CD4-positive, CD25-positive, alpha-beta regulatory T cell (primary cell): Measurements from ENCODE around the gene PRKCE. TPM values are rescaled to one million over a fixed set of nuclear protein-coding genes. Genes with fewer than 3 reads are reported as not detected.

Experiments
- ATAC-seq, 2 donors: fragments of 150-1000 bp; cut with Tn5 transposase; one replicate each; pipeline ENCODE4 v1.10.0; 2021; ENCODE audit warnings: low read depth in 2 of 2, moderate number of reproducible peaks in 2 of 2, moderate library complexity in 1 of 2
- DNase-seq, 3 donors: peaks; one replicate each; pipeline versions ENCODE4 v3.0.0 to v3.0.0-alpha.2; 2012 to 2022; ENCODE audit warnings: mixed read lengths in 1 of 3
- H3K27ac ChIP-seq: one replicate; pipeline ENCODE4 v1.7.0; 2013; ENCODE audit warnings: mild to moderate bottlenecking, low read length; ENCODE audit not compliant: insufficient read depth, poor library complexity, severe bottlenecking
- H3K27me3 ChIP-seq: one replicate; pipeline ENCODE4 v1.7.0; 2013; ENCODE audit warnings: low read length; ENCODE audit not compliant: control insufficient read depth, insufficient read depth
- H3K36me3 ChIP-seq: one replicate; pipeline ENCODE4 v1.7.0; 2013; ENCODE audit warnings: mild to moderate bottlenecking, low read length, moderate library complexity; ENCODE audit not compliant: control insufficient read depth, insufficient read depth
- H3K4me1 ChIP-seq: 2 replicates; pipeline ENCODE4 v1.7.0; 2013; ENCODE audit warnings: mild to moderate bottlenecking, low read length; ENCODE audit not compliant: insufficient read depth, control insufficient read depth, poor library complexity, severe bottlenecking
- H3K4me3 ChIP-seq: one replicate; pipeline ENCODE4 v1.7.0; 2013; ENCODE audit warnings: low read depth, mild to moderate bottlenecking, low read length, moderate library complexity
- H3K9me3 ChIP-seq, 2 experiments: 1 replicate in 1 of 2; 2 replicates in 1 of 2; pipeline ENCODE4 v1.7.0; 2013; ENCODE audit warnings: low read length in 2 of 2, mild to moderate bottlenecking in 1 of 2, moderate library complexity in 1 of 2; ENCODE audit not compliant: control insufficient read depth in 2 of 2
- H3K27ac Mint-ChIP-seq, 3 donors: one replicate each; pipeline ENCODE4 v1.8.0; 2020 to 2022; ENCODE audit warnings: mild to moderate bottlenecking in 3 of 3, mixed read lengths in 3 of 3, moderate library complexity in 2 of 3
- H3K27me3 Mint-ChIP-seq: one replicate; pipeline ENCODE4 v1.8.0; 2022; ENCODE audit warnings: mild to moderate bottlenecking, mixed read lengths
- H3K36me3 Mint-ChIP-seq: one replicate; pipeline ENCODE4 v1.8.0; 2020; ENCODE audit warnings: mixed read lengths
- H3K4me1 Mint-ChIP-seq, 4 donors: one replicate each; pipeline ENCODE4 v1.8.0; 2020 to 2022; ENCODE audit warnings: mixed read lengths in 4 of 4, mild to moderate bottlenecking in 1 of 4
- H3K4me3 Mint-ChIP-seq, 4 donors: one replicate each; pipeline ENCODE4 v1.8.0; 2020 to 2022; ENCODE audit warnings: mild to moderate bottlenecking in 4 of 4, mixed read lengths in 4 of 4, moderate library complexity in 3 of 4
- H3K9me3 Mint-ChIP-seq, 7 donors: one replicate each; pipeline ENCODE4 v1.8.0; 2020 to 2022; ENCODE audit warnings: mixed read lengths in 7 of 7, mild to moderate bottlenecking in 3 of 7, moderate library complexity in 2 of 7
- polyA plus RNA-seq, 4 donors: library from polyadenylated mRNA; unstranded; fragments of 300-500 nt; fragmentation: Illumina TruSeq; gene quantifications; one replicate each; pipeline ENCODE4 v1.2.3, GENCODE V29; 2021
- total RNA-seq: library from RNA; stranded (reverse); gene quantifications from one replicate; pipeline ENCODE4 v1.2.3, GENCODE V29; 2022

PRKCE gene
- total and polyA plus RNA-seq, 5 donors from 2014 or later: 0.78 to 16.5 (median 1.3) TPM

- Histone ChIP-seq H3K4me3 (peak overlapping the region; percentile 54), H3K27me3 (no peaks in the 10 kb centered on the region), H3K9me3 (no peaks in the 10 kb centered on the region), H3K36me3 (no peaks in the 10 kb centered on the region), H3K4me1 (peaks cover 29% of the 10 kb centered on the region), H3K27ac (no peak overlapping the region)
- ATAC-seq (no peak), DNase-seq (no peak)
- Mint-ChIP-seq H3K36me3 (no peaks in the 10 kb centered on the region), H3K4me1 (peaks cover 8 to 29% (median 23%) of the 10 kb centered on the region in 4 donors), H3K27ac (peak overlapping the region in 2 of 3 donors; percentile 58 to 91), H3K9me3 (peaks cover 0 to 3% (median 0%) of the 10 kb centered on the region in 7 donors), H3K27me3 (peaks cover 37% of the 10 kb centered on the region), H3K4me3 (peak overlapping the region; percentile 90 to 96 (median 93))
These were observed 1.8 kb downstream of the PRKCE start for GRCh38 chr2:45653122-45653913.

- no peak for DNase-seq
- H3K27ac Mint-ChIP-seq: peak overlapping the region in 1 of 3 donors; percentile 58
- H3K4me3 ChIP-seq: no peak overlapping the region
- H3K36me3 ChIP-seq: no peaks in the 10 kb centered on the region
- H3K9me3 Mint-ChIP-seq: peaks cover 0 to 3% (median 0%) of the 10 kb centered on the region in 7 donors
- peaks cover 31% of the 10 kb centered on the region for H3K27me3 Mint-ChIP-seq
- H3K27me3 ChIP-seq: no peaks in the 10 kb centered on the region
- H3K4me1 Mint-ChIP-seq: peaks cover 8 to 27% (median 23%) of the 10 kb centered on the region in 4 donors
- peak overlapping the region in 3 of 4 donors; percentile 20 to 53 (median 37) for H3K4me3 Mint-ChIP-seq
- peaks cover 28% of the 10 kb centered on the region for H3K4me1 ChIP-seq
- H3K9me3 ChIP-seq: no peaks in the 10 kb centered on the region
- ATAC-seq: no peak
- no peak overlapping the region for H3K27ac ChIP-seq
- H3K36me3 Mint-ChIP-seq: no peaks in the 10 kb centered on the region
These were observed 2.8 kb downstream of the PRKCE start for GRCh38 chr2:45654250-45654649.

- Mint-ChIP-seq H3K4me3 (no peak overlapping the region), H3K9me3 (peaks cover 0 to 2% (median 0%) of the 10 kb centered on the region in 7 donors), H3K27ac (no peak overlapping the region), H3K27me3 (peaks cover 5% of the 10 kb centered on the region), H3K36me3 (no peaks in the 10 kb centered on the region), H3K4me1 (peaks cover 0 to 14% (median 2%) of the 10 kb centered on the region in 4 donors)
- ATAC-seq (no peak), DNase-seq (no peak)
- Histone ChIP-seq H3K4me3 (no peak overlapping the region), H3K27ac (no peak overlapping the region), H3K36me3 (no peaks in the 10 kb centered on the region), H3K9me3 (no peaks in the 10 kb centered on the region), H3K4me1 (no peaks in the 10 kb centered on the region), H3K27me3 (no peaks in the 10 kb centered on the region)
These were observed 10.4 kb downstream of the PRKCE start for GRCh38 chr2:45661828-45662227.

GRCh38 chr2:45664635-45665261 is 13.3 kb downstream of the PRKCE start:
- Mint-ChIP-seq H3K9me3 (peaks cover 0 to 2% (median 0%) of the 10 kb centered on the region in 7 donors), H3K36me3 (no peaks in the 10 kb centered on the region), H3K27ac (no peak overlapping the region), H3K27me3 (peaks cover 5% of the 10 kb centered on the region), H3K4me3 (no peak overlapping the region), H3K4me1 (peaks cover 0 to 8% (median 2%) of the 10 kb centered on the region in 4 donors)
- no peaks in the 10 kb centered on the region for H3K9me3 ChIP-seq
- no peak for ATAC-seq
- no peak for DNase-seq
- H3K27ac ChIP-seq: no peak overlapping the region
- H3K27me3 ChIP-seq: no peaks in the 10 kb centered on the region
- no peak overlapping the region for H3K4me3 ChIP-seq
- no peaks in the 10 kb centered on the region for H3K4me1 ChIP-seq
- no peaks in the 10 kb centered on the region for H3K36me3 ChIP-seq

- H3K27ac ChIP-seq: no peak overlapping the region
- Mint-ChIP-seq H3K27ac (no peak overlapping the region), H3K36me3 (peaks cover 4% of the 10 kb centered on the region), H3K4me3 (no peak overlapping the region), H3K9me3 (peaks cover 0 to 2% (median 0%) of the 10 kb centered on the region in 7 donors), H3K4me1 (peaks cover 0 to 4% (median under 1%) of the 10 kb centered on the region in 4 donors), H3K27me3 (no peaks in the 10 kb centered on the region)
- no peak overlapping the region for H3K4me3 ChIP-seq
- H3K27me3 ChIP-seq: no peaks in the 10 kb centered on the region
- no peaks in the 10 kb centered on the region for H3K9me3 ChIP-seq
- no peaks in the 10 kb centered on the region for H3K4me1 ChIP-seq
- no peak for ATAC-seq
- H3K36me3 ChIP-seq: no peaks in the 10 kb centered on the region
- DNase-seq: no peak
These were observed 17.0 kb downstream of the PRKCE start for GRCh38 chr2:45668509-45668908.

GRCh38 chr2:45669032-45669486 is 17.6 kb downstream of the PRKCE start:
- H3K27ac ChIP-seq: no peak overlapping the region
- no peaks in the 10 kb centered on the region for H3K4me1 ChIP-seq
- H3K4me3 ChIP-seq: no peak overlapping the region
- no peaks in the 10 kb centered on the region for H3K27me3 Mint-ChIP-seq
- ATAC-seq (no peak), DNase-seq (no peak)
- H3K27me3 ChIP-seq: no peaks in the 10 kb centered on the region
- H3K4me1 Mint-ChIP-seq: peaks cover 0 to 4% (median under 1%) of the 10 kb centered on the region in 4 donors
- peaks cover 0 to 2% (median 0%) of the 10 kb centered on the region in 7 donors for H3K9me3 Mint-ChIP-seq
- H3K4me3 Mint-ChIP-seq: no peak overlapping the region
- H3K36me3 Mint-ChIP-seq: peaks cover 4% of the 10 kb centered on the region
- H3K27ac Mint-ChIP-seq: peak overlapping the region in 2 of 3 donors; percentile 70 to 75
- no peaks in the 10 kb centered on the region for H3K36me3 ChIP-seq
- H3K9me3 ChIP-seq: no peaks in the 10 kb centered on the region

GRCh38 chr2:45670646-45671045 is 19.2 kb downstream of the PRKCE start:
- Histone ChIP-seq H3K27me3 (no peaks in the 10 kb centered on the region), H3K4me1 (no peaks in the 10 kb centered on the region), H3K36me3 (no peaks in the 10 kb centered on the region), H3K9me3 (no peaks in the 10 kb centered on the region), H3K4me3 (no peak overlapping the region), H3K27ac (no peak overlapping the region)
- Mint-ChIP-seq H3K4me3 (no peak overlapping the region), H3K27me3 (peaks cover 5% of the 10 kb centered on the region), H3K4me1 (peaks cover 0 to 5% (median 2%) of the 10 kb centered on the region in 4 donors), H3K27ac (no peak overlapping the region), H3K36me3 (peaks cover 4% of the 10 kb centered on the region), H3K9me3 (peaks cover 0 to 2% (median 0%) of the 10 kb centered on the region in 7 donors)
- ATAC-seq: no peak
- DNase-seq: no peak
